ENCODE data around the gene RNLS.

RNLS gene

GRCh38 chr10:88228130-88228529 lies 355.0 kb downstream of the RNLS start:
- Histone ChIP-seq H3K4me1 (ENCODE audit: control insufficient read depth, insufficient read depth, low read length) (peaks cover 7% of the 10 kb centered on the region), H3K9me3 (ENCODE audit: control insufficient read depth, insufficient read depth, low read depth, low read length) (no peaks in the 10 kb centered on the region), H3K36me3 (ENCODE audit: control insufficient read depth in 2 of 2, insufficient read depth in 1 of 2, low read length in 2 of 2) (no peaks in the 10 kb centered on the region), H3K27ac (ENCODE audit: extremely low read depth, low read depth, low read length) (no peak overlapping the region), H3K4me3 (ENCODE audit: low read depth, low read length) (no peak overlapping the region)
- POLR2A ChIA-PET: no interaction called here
- no peak for TF ChIP-seq ZEB2 (tag by site-specific recombination; IDR thresholded peaks at IDR 0.05)
- CTCF ChIA-PET: no interaction called here

GRCh38 chr10:88227342-88228018 lies 355.6 kb downstream of the RNLS start:
- Histone ChIP-seq H3K9me3 (ENCODE audit: control insufficient read depth, insufficient read depth, low read depth, low read length) (no peaks in the 10 kb centered on the region), H3K36me3 (ENCODE audit: control insufficient read depth in 2 of 2, insufficient read depth in 1 of 2, low read length in 2 of 2) (no peaks in the 10 kb centered on the region), H3K27ac (ENCODE audit: extremely low read depth, low read depth, low read length) (no peak overlapping the region), H3K4me3 (ENCODE audit: low read depth, low read length) (no peak overlapping the region), H3K4me1 (ENCODE audit: control insufficient read depth, insufficient read depth, low read length) (peaks cover 13% of the 10 kb centered on the region)
- ChIA-PET CTCF (interaction anchor here (0.5 to 1.1 kb wide), 3 partner anchors 115 to 198 kb away, joined by 4 to 6 read pairs (median 4); no protein-coding TSS in a partner anchor), POLR2A (no interaction called here)
- TF ChIP-seq ZNF18 (tag by site-specific recombination; IDR thresholded peaks at IDR 0.05) (no peak), ZNF112 (tag by site-specific recombination; IDR thresholded peaks at IDR 0.05) (no peak), PRDM4 (tag by site-specific recombination; IDR thresholded peaks at IDR 0.05) (no peak), ZNF423 (tag by site-specific recombination; IDR thresholded peaks at IDR 0.05) (no peak), SP7 (tag by site-specific recombination; IDR thresholded peaks at IDR 0.05) (no peak), ATF2 (tag by site-specific recombination; IDR thresholded peaks at IDR 0.05; ENCODE audit: low read depth) (no peak), ZNF23 (tag by site-specific recombination; IDR thresholded peaks at IDR 0.05; ENCODE audit: borderline replicate concordance) (no peak), ZBTB48 (tag by site-specific recombination; IDR thresholded peaks at IDR 0.05) (no peak), ZNF549 (tag by site-specific recombination; IDR thresholded peaks at IDR 0.05) (peak; percentile 77), ZNF169 (tag by site-specific recombination; IDR thresholded peaks at IDR 0.05) (no peak), ZNF626 (tag by site-specific recombination; IDR thresholded peaks at IDR 0.05) (no peak), ZNF19 (tag by site-specific recombination; IDR thresholded peaks at IDR 0.05; ENCODE audit: low read depth) (no peak), BCL6B (tag by site-specific recombination; IDR thresholded peaks at IDR 0.05) (no peak), GLI2 (tag by site-specific recombination; IDR thresholded peaks at IDR 0.05; ENCODE audit: borderline replicate concordance, low read depth) (no peak), ZNF785 (tag by site-specific recombination; IDR thresholded peaks at IDR 0.05) (no peak), ZNF341 (tag by site-specific recombination; IDR thresholded peaks at IDR 0.05; ENCODE audit: low read depth) (0 out of 2 replicates have a peak, but pooled peaks have one; percentile 24), ZNF214 (tag by site-specific recombination; IDR thresholded peaks at IDR 0.05; ENCODE audit: borderline replicate concordance) (no peak), ZNF558 (tag by site-specific recombination; IDR thresholded peaks at IDR 0.05) (no peak), ZIC2 (tag by site-specific recombination; IDR thresholded peaks at IDR 0.05) (0 out of 2 replicates have a peak, but pooled peaks have one; percentile 9), ZFHX2 (tag by site-specific recombination; conservative IDR thresholded peaks at IDR 0.05) (no peak), ZNF830 (tag by site-specific recombination; IDR thresholded peaks at IDR 0.05; ENCODE audit: low read depth) (no peak), ELK4 (IDR thresholded peaks at IDR 0.05; ENCODE audit: borderline replicate concordance, low read depth, low read length) (no peak)
